GM18505 (cell line): ENCODE results near the gene ZNF84.

Source experiments
- ATAC-seq: cut with Tn5 transposase; IDR thresholded peaks from one replicate; pipeline ENCODE4 v1.9.1; 2021; ENCODE audit not compliant: unreplicated experiment
- POLR2A ChIP-seq: IDR thresholded peaks from 4 replicates; pipeline ENCODE4 v1.6.1; 2011; ENCODE audit warnings: borderline replicate concordance; ENCODE audit not compliant: insufficient read depth, insufficient read length; ENCODE audit errors: extremely low read depth

Gene ZNF84

DNA sequence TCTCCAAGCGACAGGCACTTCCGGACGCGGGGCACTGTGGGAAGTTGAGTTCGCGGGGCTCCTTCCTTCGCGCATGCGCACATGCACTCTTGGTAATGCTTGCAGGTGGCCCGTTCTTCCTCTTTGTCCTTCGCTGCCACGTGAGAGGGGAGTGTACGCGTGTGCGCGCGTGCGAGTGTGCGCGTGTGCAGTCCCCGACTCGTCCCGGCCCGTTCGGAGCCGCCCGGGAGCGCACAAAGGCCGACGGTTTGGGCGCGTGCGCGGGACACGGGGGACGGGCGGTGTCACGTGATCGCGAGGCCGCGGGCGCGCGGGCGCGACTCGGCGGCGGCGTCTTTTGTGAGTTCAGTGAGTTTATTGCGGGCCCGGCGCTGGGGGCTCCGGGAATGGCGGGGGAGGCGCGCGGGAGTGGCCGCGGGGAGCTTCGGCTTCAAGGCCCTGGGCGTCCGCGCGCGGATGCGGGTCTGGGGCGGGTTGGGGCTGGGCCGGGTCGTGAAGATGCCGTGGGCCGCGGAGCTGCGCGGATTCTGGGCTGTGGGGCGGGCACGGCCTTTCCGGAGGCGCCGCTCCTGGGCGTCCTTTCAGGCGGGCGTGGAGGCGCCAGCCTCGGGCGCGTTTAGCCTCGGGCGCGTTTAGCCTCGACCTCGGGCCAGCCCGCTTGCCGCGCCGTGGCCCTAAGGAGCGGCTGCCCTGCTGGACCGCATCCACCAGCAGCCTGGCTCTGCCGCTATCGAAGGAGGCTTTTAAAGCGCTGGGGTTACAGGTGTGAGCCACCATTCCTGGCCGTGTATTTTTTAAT is at the start of gene ZNF84:
Gene ZNF84 (plus strand): TSS at position 303 of the 799 bp plus-strand sequence. CDS start 3,959 bp downstream, outside the sequence.
- peak; percentile 87 for TF ChIP-seq POLR2A
- peak; percentile 93 for ATAC-seq

DNA sequence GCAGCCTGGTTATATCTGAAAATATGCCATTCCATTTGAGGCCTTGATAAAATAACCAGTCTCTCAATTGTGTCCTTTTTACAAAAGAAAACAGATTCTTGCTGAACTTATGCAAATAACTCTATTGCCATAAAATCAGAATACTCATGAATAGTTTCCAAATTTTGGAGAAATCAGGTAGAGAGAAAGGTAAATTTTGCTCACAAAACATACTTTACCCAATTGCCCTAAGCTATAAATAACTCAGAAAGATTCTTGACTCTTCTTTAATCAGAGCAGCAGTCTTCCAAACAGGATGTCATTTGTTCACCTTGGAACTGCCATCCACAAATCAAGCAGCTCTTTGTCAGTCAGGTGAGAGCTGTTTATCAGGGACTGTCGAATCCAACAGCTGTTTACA is 38.6 kb upstream of the ZNF84 start:
- no peak for TF ChIP-seq POLR2A
- ATAC-seq, result no peak

DNA sequence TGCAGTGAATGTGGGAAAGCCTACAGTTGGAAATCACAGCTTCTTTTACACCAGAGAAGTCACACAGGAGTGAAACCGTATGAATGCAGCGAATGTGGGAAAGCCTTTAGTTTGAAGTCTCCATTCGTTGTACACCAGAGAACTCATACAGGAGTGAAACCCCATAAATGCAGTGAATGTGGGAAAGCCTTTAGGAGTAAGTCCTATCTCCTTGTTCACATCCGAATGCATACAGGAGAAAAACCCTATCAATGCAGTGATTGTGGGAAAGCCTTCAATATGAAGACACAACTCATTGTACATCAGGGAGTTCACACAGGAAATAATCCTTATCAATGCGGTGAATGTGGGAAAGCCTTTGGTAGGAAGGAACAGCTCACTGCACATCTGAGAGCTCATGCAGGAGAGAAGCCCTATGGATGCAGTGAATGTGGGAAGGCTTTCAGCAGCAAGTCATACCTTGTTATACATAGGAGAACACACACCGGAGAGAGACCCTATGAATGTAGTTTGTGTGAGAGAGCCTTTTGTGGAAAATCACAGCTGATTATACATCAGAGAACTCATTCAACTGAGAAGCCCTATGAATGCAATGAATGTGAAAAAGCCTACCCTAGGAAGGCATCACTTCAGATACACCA is 26.5 kb upstream of the ZNF84 start:
- no peak for ATAC-seq
- no peak for TF ChIP-seq POLR2A

DNA sequence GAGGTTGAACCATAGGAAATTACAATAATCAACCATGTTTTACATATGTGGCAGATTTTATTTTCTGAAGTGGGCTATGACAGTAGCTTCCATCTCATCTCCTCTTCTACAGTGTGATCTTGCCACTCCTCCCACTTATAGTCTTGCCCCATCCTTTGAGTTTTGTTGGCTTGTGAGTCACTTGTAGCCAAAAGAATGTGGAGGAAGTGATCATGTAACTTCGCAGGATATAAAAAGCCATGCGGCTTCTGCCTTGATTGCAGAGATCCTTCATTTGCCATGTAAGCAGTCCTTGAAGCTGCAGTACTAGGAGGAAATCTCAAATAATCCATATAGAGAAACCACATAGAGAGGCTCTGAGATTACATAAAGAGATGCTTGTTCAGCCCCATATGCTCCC is 13.7 kb upstream of the ZNF84 start:
- no peak for TF ChIP-seq POLR2A

DNA sequence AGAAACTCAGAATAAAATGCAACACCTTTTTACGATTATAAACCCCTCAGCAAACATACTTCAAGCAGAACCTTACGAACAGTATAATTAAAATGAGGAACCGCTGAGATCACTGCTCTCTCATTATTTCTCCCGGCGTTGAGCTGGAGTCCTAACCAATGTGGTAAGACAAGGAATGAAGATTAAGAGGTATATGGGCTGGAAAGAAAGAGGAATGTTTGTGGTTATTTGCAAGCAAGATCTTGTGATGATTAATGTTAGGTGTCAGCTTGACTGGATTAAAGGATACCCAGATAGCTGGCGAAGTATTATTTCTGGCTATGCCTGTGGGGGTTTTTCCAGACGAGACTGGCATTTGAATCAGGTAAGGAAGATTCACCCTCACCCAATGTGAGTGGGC is 10.3 kb upstream of the ZNF84 start:
- no peak for TF ChIP-seq POLR2A
- ATAC-seq, result no peak

More for the DNA sequence above, 13.7 kb upstream of the ZNF84 start:
- no peak for ATAC-seq

DNA sequence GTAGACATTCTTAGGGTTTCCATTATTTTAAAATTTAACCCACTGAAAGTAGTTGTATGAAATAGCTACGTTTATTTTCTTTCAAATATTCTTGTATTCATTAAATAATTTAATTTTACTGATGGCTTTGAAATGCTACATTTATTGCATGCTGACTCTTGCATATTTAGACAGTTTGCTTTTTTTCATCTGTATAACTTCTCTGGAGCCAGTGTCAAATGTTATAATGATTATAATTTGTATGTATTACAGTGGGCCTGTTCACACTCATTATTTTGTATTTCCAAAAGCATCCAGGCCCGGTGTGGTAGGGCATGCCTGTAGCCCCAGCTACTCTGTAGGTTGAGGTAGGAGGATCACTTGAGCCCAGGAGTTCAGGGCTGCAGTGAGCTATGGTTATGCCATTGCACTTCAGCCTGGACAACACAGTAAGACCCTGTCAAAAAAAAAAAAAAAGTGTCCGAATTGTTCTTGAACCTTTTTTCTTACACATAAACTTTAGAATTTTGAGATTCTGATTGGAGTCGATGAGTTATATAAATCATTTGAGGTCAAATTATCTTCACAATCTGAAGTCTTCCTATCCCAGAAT is 905 bp downstream of the ZNF84 start:
- no peak for ATAC-seq
- TF ChIP-seq POLR2A, result no peak

DNA sequence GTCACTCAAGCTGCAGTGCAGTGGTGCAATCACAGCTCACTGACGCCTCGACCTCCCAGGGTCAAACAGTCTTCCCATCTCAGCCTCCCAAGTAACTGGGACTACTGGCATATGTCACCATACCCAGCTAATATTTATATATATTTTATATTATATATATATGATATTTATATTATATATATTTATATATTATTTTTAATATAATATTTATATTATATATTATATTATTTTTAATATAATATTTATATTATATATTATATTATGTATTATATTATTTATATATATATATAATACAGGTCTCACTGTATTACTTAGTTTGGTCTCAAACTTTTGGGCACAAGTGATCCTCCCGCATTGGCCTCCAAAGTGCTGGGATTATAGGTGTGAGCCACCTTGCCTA is 9.4 kb downstream of the ZNF84 start:
- ATAC-seq, result no peak
- no peak for TF ChIP-seq POLR2A

DNA sequence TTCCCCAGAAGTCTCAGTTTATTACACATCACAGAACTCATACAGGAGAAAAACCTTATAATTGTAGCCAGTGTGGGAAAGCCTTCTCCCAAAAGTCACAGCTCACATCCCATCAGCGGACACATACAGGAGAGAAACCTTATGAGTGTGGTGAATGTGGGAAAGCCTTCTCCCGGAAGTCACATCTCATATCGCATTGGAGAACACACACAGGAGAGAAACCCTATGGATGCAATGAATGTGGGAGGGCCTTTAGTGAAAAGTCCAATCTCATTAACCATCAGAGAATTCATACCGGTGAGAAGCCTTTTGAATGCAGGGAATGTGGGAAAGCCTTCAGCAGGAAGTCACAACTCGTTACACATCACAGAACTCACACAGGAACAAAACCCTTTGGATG is 20.1 kb downstream of the ZNF84 start:
- TF ChIP-seq POLR2A, result no peak
- no peak for ATAC-seq

DNA sequence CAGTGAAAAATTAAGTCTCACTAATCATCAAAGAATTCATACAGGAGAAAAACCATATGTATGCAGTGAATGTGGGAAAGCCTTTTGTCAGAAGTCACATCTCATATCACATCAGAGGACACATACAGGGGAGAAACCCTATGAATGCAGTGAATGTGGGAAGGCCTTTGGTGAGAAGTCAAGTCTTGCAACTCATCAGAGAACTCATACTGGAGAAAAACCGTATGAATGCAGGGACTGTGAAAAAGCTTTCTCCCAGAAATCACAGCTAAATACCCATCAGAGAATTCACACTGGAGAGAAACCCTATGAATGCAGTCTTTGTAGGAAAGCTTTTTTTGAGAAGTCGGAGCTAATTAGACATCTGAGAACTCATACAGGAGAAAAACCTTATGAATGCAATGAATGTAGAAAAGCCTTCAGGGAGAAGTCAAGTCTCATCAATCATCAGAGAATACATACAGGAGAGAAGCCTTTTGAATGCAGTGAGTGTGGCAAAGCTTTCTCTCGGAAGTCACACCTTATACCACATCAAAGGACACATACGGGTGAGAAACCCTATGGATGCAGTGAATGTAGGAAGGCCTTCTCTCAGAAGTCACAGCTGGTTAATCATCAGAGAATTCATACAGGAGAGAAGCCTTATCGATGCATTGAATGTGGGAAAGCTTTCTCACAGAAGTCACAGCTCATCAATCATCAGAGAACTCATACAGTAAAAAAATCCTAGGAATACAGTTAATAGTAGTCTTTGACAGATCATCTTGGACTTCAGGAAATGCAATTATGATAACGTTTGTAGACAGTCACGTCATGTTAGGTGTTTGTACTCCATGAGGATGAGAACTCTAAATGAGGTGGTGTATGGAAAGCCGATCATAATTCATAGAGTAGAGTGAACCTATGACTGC is 21.1 kb downstream of the ZNF84 start:
- no peak for ATAC-seq
- no peak for TF ChIP-seq POLR2A

DNA sequence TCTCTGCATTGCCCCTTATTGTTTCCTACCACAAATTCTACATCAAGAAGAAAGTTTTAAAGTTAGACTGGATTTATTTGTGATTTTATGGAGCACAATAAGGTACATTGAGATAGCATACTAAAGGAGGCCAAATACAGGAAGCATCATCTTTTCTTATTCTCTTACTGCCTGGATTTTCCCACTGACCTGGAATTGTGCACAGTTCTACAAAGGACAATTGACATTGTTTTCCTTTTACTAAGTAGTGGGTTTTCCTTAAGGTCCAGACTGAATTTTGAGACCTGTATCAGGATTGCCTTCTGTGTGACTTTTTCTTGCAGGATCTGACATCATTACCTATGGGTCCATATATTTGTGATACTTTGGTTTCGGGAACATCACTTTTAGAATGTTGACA is 24.6 kb downstream of the ZNF84 start:
- ATAC-seq, result no peak
- TF ChIP-seq POLR2A, result no peak

DNA sequence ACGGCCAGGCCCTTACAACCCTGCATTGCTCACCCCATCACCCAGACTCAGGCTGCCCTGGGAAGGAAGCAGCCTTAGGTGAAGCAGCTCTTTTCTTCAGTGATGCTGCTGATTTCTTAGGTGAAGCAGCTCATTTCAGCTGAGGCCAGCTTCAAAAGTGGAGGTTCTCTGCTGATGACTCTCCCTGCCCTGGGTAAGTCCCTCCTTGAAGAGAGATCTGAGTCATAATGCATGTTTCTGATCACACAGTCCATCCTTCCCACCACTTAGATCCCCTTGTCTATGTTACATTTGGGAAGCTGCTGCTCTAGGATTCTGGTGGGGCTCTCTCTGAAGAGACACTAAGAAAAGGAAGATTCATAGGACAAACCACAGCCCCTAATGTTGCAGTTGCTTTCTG is 26.2 kb downstream of the ZNF84 start:
- TF ChIP-seq POLR2A, result no peak
- ATAC-seq, result no peak

DNA sequence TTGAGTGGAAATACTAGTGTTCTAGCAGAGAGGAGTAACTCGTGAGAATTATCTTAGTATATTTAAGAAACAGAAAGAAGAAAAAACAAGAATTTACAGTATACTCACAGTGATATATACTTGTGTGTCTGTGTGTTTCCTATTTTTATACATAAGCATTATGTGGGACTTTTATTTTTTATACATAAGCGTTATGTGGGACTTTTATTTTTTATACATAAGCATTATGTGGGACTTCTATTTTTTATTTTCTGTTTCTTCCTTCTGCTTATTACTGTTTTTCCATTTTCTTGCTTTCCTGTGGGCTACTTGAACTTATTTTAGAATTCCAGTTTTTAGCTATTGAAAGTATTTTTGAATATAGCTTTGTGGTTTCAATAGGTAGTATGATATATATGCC is 36.5 kb downstream of the ZNF84 start:
- ATAC-seq, result no peak
- no peak for TF ChIP-seq POLR2A

DNA sequence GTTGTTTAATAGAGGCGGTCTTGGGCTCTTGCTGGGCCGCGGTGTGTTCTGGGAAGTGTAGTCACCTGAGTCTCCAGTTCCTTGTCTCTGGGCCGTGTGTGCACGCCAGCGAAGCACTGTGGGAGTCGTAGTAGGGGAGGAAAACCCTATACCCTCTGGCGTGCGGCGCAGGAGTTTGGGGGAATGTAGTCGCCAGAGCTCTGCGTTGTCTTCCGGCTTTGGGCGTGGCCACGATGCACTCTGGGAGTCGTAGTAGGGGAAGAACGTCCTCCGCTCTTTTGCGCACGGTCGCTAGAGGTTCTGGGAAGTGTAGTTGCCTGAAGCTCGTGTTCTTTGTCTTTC is 42.7 kb downstream of the ZNF84 start:
- peak; percentile 78 for ATAC-seq
- no peak for TF ChIP-seq POLR2A
